ENCODE data around the gene SLC25A36.
"Not testable (repeated sequence)": the region's sequence is repeated elsewhere in the genome, so short reads cannot be mapped to it uniquely, and the experiment has no call there.

The SLC25A36 gene

DNA sequence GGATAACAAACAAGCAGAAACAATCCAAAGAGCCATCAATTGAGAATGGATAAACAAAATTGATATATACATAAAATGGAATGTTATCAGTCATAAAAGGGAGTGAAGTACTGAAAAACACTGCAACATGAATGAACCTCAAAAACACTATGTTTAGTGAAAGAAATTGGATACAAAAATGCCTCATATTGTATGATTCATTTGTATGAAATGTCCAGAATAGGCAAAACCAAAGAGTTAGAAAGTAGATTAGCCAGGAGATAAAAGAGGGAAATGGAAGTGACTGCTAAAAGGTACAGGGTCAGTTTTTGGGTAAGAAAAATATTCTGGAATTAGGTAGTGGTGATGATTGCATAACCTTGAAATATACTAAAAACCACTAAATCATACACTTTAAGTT lies 9.8 kb upstream of the SLC25A36 start:
- Histone ChIP-seq H3K9me3 (ENCODE audit: control insufficient read depth, insufficient read depth, low read depth, low read length) (no peaks in the 10 kb centered on the region), H3K4me3 (ENCODE audit: low read depth, low read length) (no peak overlapping the region), H3K36me3 (ENCODE audit: control insufficient read depth, insufficient read depth, low read length) (no peaks in the 10 kb centered on the region), H3K9ac (ENCODE audit: low read length) (no peak overlapping the region), H3K27me3 (ENCODE audit: control insufficient read depth, insufficient read depth, low read length) (no peaks in the 10 kb centered on the region), H3K27ac (ENCODE audit: low read depth, low read length) (no peak overlapping the region), H3K4me1 (ENCODE audit: control insufficient read depth, insufficient read depth, low read length) (peaks cover 5% of the 10 kb centered on the region; the same call in 1 of the 2 replicates)

DNA sequence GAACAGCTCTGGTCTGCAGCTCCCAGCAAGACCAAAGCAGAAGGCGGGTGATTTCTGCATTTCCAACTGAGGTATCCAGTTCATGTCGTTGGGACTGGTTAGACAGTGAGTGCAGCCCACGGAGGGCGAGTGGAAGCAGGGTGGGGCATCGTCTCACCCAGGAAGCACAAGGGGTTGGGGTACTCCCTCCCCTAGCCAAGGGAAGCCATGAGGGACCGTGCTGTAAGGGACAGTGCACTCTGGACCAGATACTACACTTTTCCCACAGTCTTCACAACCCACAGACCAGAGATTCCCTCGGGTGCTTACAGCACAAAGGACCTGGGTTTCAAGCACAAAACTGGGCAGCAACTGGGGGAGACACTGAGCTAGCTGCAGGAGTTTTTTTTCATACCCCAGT lies 8.5 kb upstream of the SLC25A36 start:
- Histone ChIP-seq H3K4me1 (ENCODE audit: control insufficient read depth, insufficient read depth, low read length) (peaks cover 5% of the 10 kb centered on the region; the same call in 1 of the 2 replicates), H3K9ac (ENCODE audit: low read length) (no peak overlapping the region), H3K27ac (ENCODE audit: low read depth, low read length) (no peak overlapping the region), H3K9me3 (ENCODE audit: control insufficient read depth, insufficient read depth, low read depth, low read length) (no peaks in the 10 kb centered on the region), H3K4me3 (ENCODE audit: low read depth, low read length) (no peak overlapping the region), H3K27me3 (ENCODE audit: control insufficient read depth, insufficient read depth, low read length) (no peaks in the 10 kb centered on the region), H3K36me3 (ENCODE audit: control insufficient read depth, insufficient read depth, low read length) (no peaks in the 10 kb centered on the region)

DNA sequence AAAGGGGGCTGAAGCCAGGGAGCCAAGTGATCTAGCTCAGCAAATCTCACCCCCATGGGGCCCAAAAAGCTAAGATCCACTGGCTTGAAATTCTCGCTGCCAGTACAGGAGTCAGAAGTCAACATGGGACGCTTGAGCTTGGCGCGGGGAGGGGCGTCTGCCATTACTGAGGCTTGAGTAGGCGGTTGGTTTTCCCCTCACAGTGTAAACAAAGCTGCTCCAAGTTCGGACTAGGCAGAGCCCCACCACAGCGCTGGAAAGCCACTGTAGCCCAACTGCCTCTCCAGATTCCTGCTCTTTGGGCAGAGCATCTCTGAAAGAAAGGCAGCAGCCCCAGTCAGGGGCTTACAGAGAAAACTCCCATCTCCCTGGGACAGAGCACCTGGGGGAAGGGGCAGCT lies 8.1 kb upstream of the SLC25A36 start:
- no peak overlapping the region for H3K9ac ChIP-seq (ENCODE audit: low read length)
- no peak overlapping the region for H3K27ac ChIP-seq (ENCODE audit: low read depth, low read length)
- no peaks in the 10 kb centered on the region for H3K36me3 ChIP-seq (ENCODE audit: control insufficient read depth, insufficient read depth, low read length)
- H3K27me3 ChIP-seq (ENCODE audit: control insufficient read depth, insufficient read depth, low read length), result no peaks in the 10 kb centered on the region
- peaks cover 5% of the 10 kb centered on the region; the same call in 1 of the 2 replicates for H3K4me1 ChIP-seq (ENCODE audit: control insufficient read depth, insufficient read depth, low read length)
- H3K4me3 ChIP-seq (ENCODE audit: low read depth, low read length), result no peak overlapping the region
- H3K9me3 ChIP-seq (ENCODE audit: control insufficient read depth, insufficient read depth, low read depth, low read length), result no peaks in the 10 kb centered on the region

DNA sequence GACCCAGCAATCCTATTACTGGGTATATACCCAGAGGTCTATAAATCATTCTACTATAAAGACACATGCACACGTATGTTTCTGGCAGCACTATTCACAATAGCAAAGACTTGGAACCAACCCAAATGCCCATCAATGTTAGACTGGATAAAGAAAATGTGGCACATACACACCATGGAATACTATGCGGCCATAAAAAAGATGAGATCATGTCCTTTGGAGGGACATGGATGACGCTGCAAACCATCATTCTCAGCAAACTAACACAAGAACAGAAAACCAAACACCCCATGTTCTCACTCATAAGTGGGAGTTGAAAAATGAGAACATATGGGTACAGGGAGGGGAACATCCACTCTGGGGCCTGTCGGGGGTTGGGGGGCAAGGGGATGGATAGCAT lies 2.3 kb upstream of the SLC25A36 start:
- H3K36me3 ChIP-seq (ENCODE audit: control insufficient read depth, insufficient read depth, low read length); H3K27me3 ChIP-seq (ENCODE audit: control insufficient read depth, insufficient read depth, low read length); H3K27ac ChIP-seq (ENCODE audit: low read depth, low read length); H3K9me3 ChIP-seq (ENCODE audit: control insufficient read depth, insufficient read depth, low read depth, low read length); H3K4me3 ChIP-seq (ENCODE audit: low read depth, low read length); H3K4me1 ChIP-seq (ENCODE audit: control insufficient read depth, insufficient read depth, low read length); H3K9ac ChIP-seq (ENCODE audit: low read length): not testable (repeated sequence)

DNA sequence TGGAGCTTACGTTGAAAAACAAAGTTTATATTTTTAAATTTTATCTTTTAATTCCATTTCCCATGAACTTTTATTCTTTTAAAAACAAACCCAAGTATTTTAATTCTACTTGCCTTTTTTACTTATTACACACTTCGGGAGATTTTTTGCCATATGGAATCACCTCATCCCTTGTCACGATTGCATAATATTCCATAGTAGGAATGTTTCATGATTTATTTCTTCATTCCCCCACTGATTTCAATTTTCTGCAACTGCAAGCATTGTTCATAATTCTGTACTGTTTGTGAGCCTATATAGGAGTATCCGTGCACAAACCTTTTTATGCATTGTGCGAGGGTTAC lies 574 bp upstream of the SLC25A36 start:
- Histone ChIP-seq H3K4me3 (ENCODE audit: low read depth, low read length) (peak overlapping the region; percentile 96), H3K9ac (ENCODE audit: low read length) (peak overlapping the region; percentile 46), H3K9me3 (ENCODE audit: control insufficient read depth, insufficient read depth, low read depth, low read length) (no peaks in the 10 kb centered on the region), H3K27ac (ENCODE audit: low read depth, low read length) (peak overlapping the region; percentile 44; the same call in 1 of the 2 replicates), H3K27me3 (ENCODE audit: control insufficient read depth, insufficient read depth, low read length) (no peaks in the 10 kb centered on the region), H3K4me1 (ENCODE audit: control insufficient read depth, insufficient read depth, low read length) (peaks cover 5% of the 10 kb centered on the region), H3K36me3 (ENCODE audit: control insufficient read depth, insufficient read depth, low read length) (no peaks in the 10 kb centered on the region)

DNA sequence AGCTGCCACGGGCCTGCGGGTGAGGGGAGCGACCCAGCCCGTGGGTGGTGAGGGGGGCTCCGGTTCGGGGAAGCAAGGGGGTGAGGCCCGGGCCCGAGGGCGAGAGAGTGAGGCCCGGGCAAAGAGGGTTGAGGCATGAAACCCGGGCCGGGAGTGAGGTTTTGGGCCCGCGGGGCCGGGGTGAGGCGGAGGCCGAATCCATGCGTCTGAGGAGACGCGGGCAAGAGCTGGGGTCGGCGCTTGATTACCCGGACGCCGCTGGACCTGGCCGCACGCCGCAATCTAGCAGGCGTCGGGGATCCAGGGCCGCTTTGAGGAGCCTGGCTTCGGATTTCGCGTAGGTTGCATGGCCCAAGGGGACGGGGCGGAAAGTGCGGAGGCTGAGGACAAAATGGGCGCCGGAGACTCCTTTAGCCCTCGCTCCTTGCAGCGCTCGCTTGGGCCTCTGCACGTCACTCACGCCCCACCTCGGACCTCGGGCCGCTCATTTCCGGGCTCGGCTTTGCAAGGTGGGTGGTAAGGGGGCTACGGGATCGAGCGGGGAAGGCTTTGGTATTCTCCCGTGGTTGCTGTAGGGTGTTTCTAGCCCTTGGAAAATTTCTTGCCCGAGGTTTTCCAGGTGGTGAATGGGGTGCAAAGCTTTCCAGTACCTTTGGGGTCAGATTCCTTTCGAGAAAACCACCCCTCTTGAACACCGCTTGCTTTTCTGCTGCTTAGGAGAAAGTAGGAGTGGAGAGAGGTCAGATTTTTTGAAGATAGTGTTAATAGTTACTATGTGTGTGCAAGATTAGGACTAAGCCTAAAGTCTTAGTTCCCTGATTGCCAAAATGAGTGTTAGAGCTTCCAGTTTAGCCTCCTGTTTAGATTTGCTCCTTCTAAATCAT lies 827 bp downstream of the SLC25A36 start:
- peak overlapping the region; percentile 95 for H3K9ac ChIP-seq (ENCODE audit: low read length)
- peak overlapping the region; percentile 96 for H3K4me3 ChIP-seq (ENCODE audit: low read depth, low read length)
- H3K27ac ChIP-seq (ENCODE audit: low read depth, low read length), result peak overlapping the region; percentile 98
- H3K27me3 ChIP-seq (ENCODE audit: control insufficient read depth, insufficient read depth, low read length), result no peaks in the 10 kb centered on the region
- H3K4me1 ChIP-seq (ENCODE audit: control insufficient read depth, insufficient read depth, low read length), result peaks cover 5% of the 10 kb centered on the region
- peaks cover 9% of the 10 kb centered on the region; the same call in 1 of the 2 replicates for H3K36me3 ChIP-seq (ENCODE audit: control insufficient read depth, insufficient read depth, low read length)
- no peaks in the 10 kb centered on the region for H3K9me3 ChIP-seq (ENCODE audit: control insufficient read depth, insufficient read depth, low read depth, low read length)

DNA sequence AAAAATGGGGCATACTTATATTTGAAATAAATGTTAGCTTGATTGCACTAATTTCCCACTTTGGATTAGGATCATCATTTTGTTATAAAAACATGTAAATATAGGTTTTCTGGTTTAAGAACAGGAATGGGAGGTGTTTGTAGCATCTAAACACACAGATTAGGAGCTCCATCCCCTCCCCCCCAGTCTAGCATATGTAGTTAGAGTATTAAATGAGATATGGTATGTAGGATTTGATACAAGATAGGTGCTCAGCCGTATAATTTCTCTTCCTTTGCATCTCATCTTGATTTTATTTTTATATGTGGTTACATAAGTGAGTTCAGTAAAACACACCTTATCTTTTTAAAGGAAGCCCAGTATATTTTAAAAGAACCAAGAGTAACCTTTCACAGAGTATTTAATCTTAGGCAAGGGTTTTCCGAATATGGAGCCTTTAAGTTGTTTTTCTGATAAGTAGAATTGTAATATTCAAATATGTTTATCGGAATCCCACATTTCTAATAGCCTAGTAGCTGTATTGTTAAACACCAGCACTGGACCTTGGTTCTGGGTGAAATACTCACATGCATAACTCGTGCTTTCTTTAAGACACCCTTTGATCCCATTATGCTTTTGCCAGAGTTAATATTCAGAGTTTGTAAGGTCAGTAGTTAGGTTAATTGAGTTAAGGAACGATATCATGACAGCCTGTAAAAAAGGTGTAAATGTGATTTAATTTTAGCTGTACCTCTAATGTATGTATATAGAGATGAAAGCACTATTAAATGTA lies 2.3 kb downstream of the SLC25A36 start:
- H3K9me3 ChIP-seq (ENCODE audit: control insufficient read depth, insufficient read depth, low read depth, low read length), result no peaks in the 10 kb centered on the region
- no peak overlapping the region for H3K27ac ChIP-seq (ENCODE audit: low read depth, low read length)
- H3K4me1 ChIP-seq (ENCODE audit: control insufficient read depth, insufficient read depth, low read length), result peaks cover 5% of the 10 kb centered on the region
- H3K4me3 ChIP-seq (ENCODE audit: low read depth, low read length), result peak overlapping the region; percentile 96
- peaks cover 11% of the 10 kb centered on the region; the same call in 1 of the 2 replicates for H3K36me3 ChIP-seq (ENCODE audit: control insufficient read depth, insufficient read depth, low read length)
- no peaks in the 10 kb centered on the region for H3K27me3 ChIP-seq (ENCODE audit: control insufficient read depth, insufficient read depth, low read length)
- no peak overlapping the region for H3K9ac ChIP-seq (ENCODE audit: low read length)

DNA sequence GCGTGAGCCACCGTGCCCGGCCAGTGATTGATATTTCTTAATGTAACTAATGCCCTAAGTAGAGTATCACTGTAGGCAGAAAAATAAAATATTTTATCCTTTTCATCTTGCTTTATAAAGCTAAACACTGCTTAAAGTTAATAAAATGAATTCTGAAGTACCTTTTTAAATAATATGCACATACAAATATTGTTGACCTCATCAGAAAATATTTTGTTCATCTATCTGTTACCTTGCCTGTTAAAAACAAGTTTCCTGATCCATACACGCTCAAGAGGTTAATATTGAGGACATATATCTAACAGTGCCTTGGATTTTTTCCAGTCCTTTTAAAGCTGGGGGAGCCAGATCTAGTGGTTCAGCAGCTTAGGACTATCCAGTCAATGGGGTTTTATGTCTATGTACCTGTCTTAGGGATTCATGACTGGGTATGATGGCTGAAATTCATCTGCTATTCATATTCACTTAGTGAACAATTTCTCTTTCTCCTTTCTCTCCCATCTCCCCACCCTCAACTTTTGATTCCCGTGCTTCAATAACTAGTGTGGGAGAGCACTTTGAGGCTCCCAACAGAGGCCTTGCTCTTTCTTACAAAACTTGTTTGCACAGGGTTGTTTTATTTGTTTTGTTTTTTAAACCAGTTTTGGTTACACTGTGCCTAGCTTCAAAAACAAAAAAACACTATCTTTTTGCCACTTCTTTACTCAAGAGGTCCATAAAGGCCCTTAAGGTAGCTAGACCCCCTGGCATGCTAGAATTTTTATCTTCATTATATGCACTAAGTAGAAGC lies 7.0 kb downstream of the SLC25A36 start:
- Histone ChIP-seq H3K9ac (ENCODE audit: low read length) (no peak overlapping the region), H3K27me3 (ENCODE audit: control insufficient read depth, insufficient read depth, low read length) (no peaks in the 10 kb centered on the region), H3K27ac (ENCODE audit: low read depth, low read length) (no peak overlapping the region), H3K4me1 (ENCODE audit: control insufficient read depth, insufficient read depth, low read length) (peaks cover 22% of the 10 kb centered on the region), H3K4me3 (ENCODE audit: low read depth, low read length) (no peak overlapping the region), H3K9me3 (ENCODE audit: control insufficient read depth, insufficient read depth, low read depth, low read length) (no peaks in the 10 kb centered on the region), H3K36me3 (ENCODE audit: control insufficient read depth, insufficient read depth, low read length) (peaks cover 11% of the 10 kb centered on the region; the same call in 1 of the 2 replicates)

DNA sequence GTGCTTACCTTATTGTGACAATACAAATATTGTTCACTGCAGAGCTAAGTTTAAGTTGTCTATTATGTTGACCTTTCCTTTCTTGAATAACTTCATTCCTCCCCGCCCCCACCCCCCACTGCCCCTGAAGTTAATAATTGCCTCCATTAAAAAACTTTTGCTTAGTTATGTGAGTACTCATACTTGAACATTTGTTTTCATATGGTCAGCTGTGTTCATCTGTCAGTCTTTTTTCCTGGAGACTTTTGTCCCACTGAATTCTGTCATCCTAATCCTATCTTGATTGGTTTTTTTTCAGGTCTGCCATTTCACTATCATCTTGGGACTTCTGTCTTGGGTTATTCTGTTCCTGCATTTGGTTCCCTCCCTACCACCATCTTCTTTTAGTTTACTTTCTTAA lies 8.5 kb downstream of the SLC25A36 start:
- H3K36me3 ChIP-seq (ENCODE audit: control insufficient read depth, insufficient read depth, low read length), result peaks cover 11% of the 10 kb centered on the region; the same call in 1 of the 2 replicates
- H3K4me1 ChIP-seq (ENCODE audit: control insufficient read depth, insufficient read depth, low read length), result peaks cover 21% of the 10 kb centered on the region
- H3K9me3 ChIP-seq (ENCODE audit: control insufficient read depth, insufficient read depth, low read depth, low read length), result no peaks in the 10 kb centered on the region
- H3K27me3 ChIP-seq (ENCODE audit: control insufficient read depth, insufficient read depth, low read length), result no peaks in the 10 kb centered on the region
- H3K9ac ChIP-seq (ENCODE audit: low read length), result no peak overlapping the region
- H3K4me3 ChIP-seq (ENCODE audit: low read depth, low read length), result no peak overlapping the region
- no peak overlapping the region for H3K27ac ChIP-seq (ENCODE audit: low read depth, low read length)

DNA sequence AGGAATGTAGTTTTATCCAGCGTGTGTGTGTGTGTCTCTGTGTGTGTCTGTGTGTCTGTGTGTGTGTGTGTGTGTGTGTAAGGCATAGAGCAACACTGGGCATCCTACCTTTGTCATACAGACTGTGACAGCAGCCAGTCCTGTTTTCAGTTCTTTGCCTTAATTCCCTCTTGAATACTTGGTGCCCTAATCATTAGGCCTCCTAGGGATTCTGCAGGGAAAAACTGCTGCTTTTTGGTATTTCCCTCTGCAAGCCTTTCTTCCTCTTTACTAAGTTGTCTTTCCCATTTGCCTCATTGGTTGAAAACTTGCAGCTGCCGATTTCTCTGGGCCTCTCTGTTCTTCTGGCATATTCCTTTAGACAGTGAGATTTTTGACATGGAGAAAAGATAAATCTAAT lies 9.2 kb downstream of the SLC25A36 start:
- no peaks in the 10 kb centered on the region for H3K9me3 ChIP-seq (ENCODE audit: control insufficient read depth, insufficient read depth, low read depth, low read length)
- peaks cover 11% of the 10 kb centered on the region; the same call in 1 of the 2 replicates for H3K36me3 ChIP-seq (ENCODE audit: control insufficient read depth, insufficient read depth, low read length)
- H3K9ac ChIP-seq (ENCODE audit: low read length), result no peak overlapping the region
- no peak overlapping the region for H3K4me3 ChIP-seq (ENCODE audit: low read depth, low read length)
- H3K27me3 ChIP-seq (ENCODE audit: control insufficient read depth, insufficient read depth, low read length), result no peaks in the 10 kb centered on the region
- no peak overlapping the region for H3K27ac ChIP-seq (ENCODE audit: low read depth, low read length)
- H3K4me1 ChIP-seq (ENCODE audit: control insufficient read depth, insufficient read depth, low read length), result peaks cover 21% of the 10 kb centered on the region

Data from HUES6 (cell line).